Calu3 (cell line): ENCODE data around the gene ATG16L1. TPM values are rescaled to one million over a fixed set of nuclear protein-coding genes. Genes with fewer than 3 reads are reported as not detected.

ENCODE experiments used
- BruUV-seq: library from RNA; stranded (reverse); fragments of 400-500 nt; replicated peaks from 2 replicates; lab custom pipeline; 2021; lab: Mats Ljungman, UMichigan
- CTCF ChIA-PET: fragments of 300-600 bp; sonication (Branson Sonifier 250); formaldehyde crosslinking; loops from one replicate; lab custom pipeline; 2022; ENCODE audit warnings: antibody characterized with exemption; lab: Charles Lee
- DNase-seq: peaks from one replicate; pipeline ENCODE4 v3.0.0; 2022
- H3K27ac Mint-ChIP-seq: one replicate; pipeline ENCODE4 v1.8.0; 2022; ENCODE audit warnings: mixed read lengths; ENCODE audit not compliant: unreplicated experiment
- H3K27me3 Mint-ChIP-seq: one replicate; pipeline ENCODE4 v1.8.0; 2022; ENCODE audit warnings: mixed read lengths; ENCODE audit not compliant: unreplicated experiment
- H3K36me3 Mint-ChIP-seq: one replicate; pipeline ENCODE4 v1.8.0; 2022; ENCODE audit warnings: mild to moderate bottlenecking, moderate library complexity, mixed read lengths; ENCODE audit not compliant: insufficient read depth, unreplicated experiment
- H3K4me1 Mint-ChIP-seq: one replicate; pipeline ENCODE4 v1.8.0; 2022; ENCODE audit warnings: mild to moderate bottlenecking, low read depth, mixed read lengths; ENCODE audit not compliant: unreplicated experiment
- H3K4me3 Mint-ChIP-seq: one replicate; pipeline ENCODE4 v1.8.0; 2022; ENCODE audit warnings: mild to moderate bottlenecking, low read depth, moderate library complexity, mixed read lengths; ENCODE audit not compliant: unreplicated experiment
- H3K9me3 Mint-ChIP-seq: one replicate; pipeline ENCODE4 v1.8.0; 2022; ENCODE audit warnings: low read depth, mixed read lengths; ENCODE audit not compliant: unreplicated experiment
- CTCF ChIP-seq: fragments of 200-600 bp; IDR thresholded peaks from one replicate; pipeline ENCODE4 v1.8.0; 2022; ENCODE audit warnings: antibody characterized with exemption; ENCODE audit not compliant: unreplicated experiment
- intact Hi-C: fragments of 100-400 bp; cut with micrococcal nuclease; formaldehyde crosslinking; loops from one replicate; pipeline ENCODE4 v1.10.0; 2022; ENCODE audit not compliant: unreplicated experiment
- total RNA-seq: library from RNA; stranded (reverse); gene quantifications from 2 replicates; pipeline ENCODE4 v1.2.3, GENCODE V29; 2022

Gene ATG16L1
- total RNA-seq, 1 experiment from 2014 or later = 45.0 TPM

- CTCF ChIA-PET = no interaction called here
Observed at GRCh38 chr2:233210843-233211547, 40.5 kb upstream of the ATG16L1 start.

DNA sequence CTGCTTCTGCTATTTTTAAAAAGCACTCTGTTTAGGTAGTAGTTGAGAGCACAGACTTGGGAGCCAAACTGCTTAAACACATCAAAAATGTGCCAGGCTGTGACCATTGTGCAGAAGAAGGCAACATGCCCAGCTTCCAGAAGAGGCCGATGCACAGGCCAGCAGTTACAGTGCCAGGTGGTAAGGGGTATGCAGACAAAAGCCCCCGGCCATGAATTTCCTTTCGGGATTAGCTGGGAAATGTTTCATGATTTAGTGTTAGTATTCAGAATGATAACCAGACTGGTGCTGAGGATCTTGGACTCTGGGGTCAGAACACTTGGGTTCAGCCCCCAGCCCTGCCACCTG is 40.0 kb upstream of the ATG16L1 start:
- intact Hi-C loops = no loop called here
- Mint-ChIP-seq H3K9me3 (no peaks in the 10 kb centered on the region), H3K4me3 (no peak overlapping the region), H3K27ac (no peak overlapping the region), H3K27me3 (peaks cover 13% of the 10 kb centered on the region), H3K36me3 (peaks cover 4% of the 10 kb centered on the region), H3K4me1 (peaks cover 38% of the 10 kb centered on the region)
- DNase-seq = no peak
- BruUV-seq = no TSS peak
- CTCF ChIA-PET = no interaction called here
- TF ChIP-seq CTCF = no peak

More at GRCh38 chr2:233210843-233211547, 40.5 kb upstream of the ATG16L1 start:
- DNase-seq = peak; percentile 90
- Mint-ChIP-seq H3K9me3 (no peaks in the 10 kb centered on the region), H3K27ac (no peak overlapping the region), H3K4me1 (peaks cover 38% of the 10 kb centered on the region), H3K27me3 (peaks cover 13% of the 10 kb centered on the region), H3K36me3 (peaks cover 4% of the 10 kb centered on the region), H3K4me3 (no peak overlapping the region)
- BruUV-seq = no TSS peak
- intact Hi-C loops = no loop called here
- no peak for TF ChIP-seq CTCF

GRCh38 chr2:233213011-233213410 is 38.5 kb upstream of the ATG16L1 start:
- DNase-seq = no peak
- Mint-ChIP-seq H3K27ac (no peak overlapping the region), H3K4me1 (peaks cover 34% of the 10 kb centered on the region), H3K9me3 (no peaks in the 10 kb centered on the region), H3K4me3 (no peak overlapping the region), H3K27me3 (peaks cover 13% of the 10 kb centered on the region), H3K36me3 (peaks cover 4% of the 10 kb centered on the region)
- CTCF ChIA-PET = no interaction called here
- TF ChIP-seq CTCF = no peak
- BruUV-seq = no TSS peak
- intact Hi-C loops = no loop called here

GRCh38 chr2:233213975-233214374 is 37.5 kb upstream of the ATG16L1 start:
- peaks cover 3% of the 10 kb centered on the region for H3K9me3 Mint-ChIP-seq
- intact Hi-C loops = no loop called here
- H3K4me3 Mint-ChIP-seq = no peak overlapping the region
- no peak for TF ChIP-seq CTCF
- no peak for DNase-seq
- H3K27ac Mint-ChIP-seq = no peak overlapping the region
- BruUV-seq = no TSS peak
- H3K36me3 Mint-ChIP-seq = peaks cover 4% of the 10 kb centered on the region
- CTCF ChIA-PET = no interaction called here
- peaks cover 24% of the 10 kb centered on the region for H3K4me1 Mint-ChIP-seq
- H3K27me3 Mint-ChIP-seq = peaks cover 13% of the 10 kb centered on the region
